HG02938 (cell line): ENCODE measurements around the gene OBSCN.

Experiments
- ATAC-seq: cut with Tn5 transposase; IDR thresholded peaks from one replicate; pipeline ENCODE4 v1.9.1; 2021; ENCODE audit warnings: mild to moderate bottlenecking, moderate library complexity; ENCODE audit not compliant: unreplicated experiment

Gene OBSCN

DNA sequence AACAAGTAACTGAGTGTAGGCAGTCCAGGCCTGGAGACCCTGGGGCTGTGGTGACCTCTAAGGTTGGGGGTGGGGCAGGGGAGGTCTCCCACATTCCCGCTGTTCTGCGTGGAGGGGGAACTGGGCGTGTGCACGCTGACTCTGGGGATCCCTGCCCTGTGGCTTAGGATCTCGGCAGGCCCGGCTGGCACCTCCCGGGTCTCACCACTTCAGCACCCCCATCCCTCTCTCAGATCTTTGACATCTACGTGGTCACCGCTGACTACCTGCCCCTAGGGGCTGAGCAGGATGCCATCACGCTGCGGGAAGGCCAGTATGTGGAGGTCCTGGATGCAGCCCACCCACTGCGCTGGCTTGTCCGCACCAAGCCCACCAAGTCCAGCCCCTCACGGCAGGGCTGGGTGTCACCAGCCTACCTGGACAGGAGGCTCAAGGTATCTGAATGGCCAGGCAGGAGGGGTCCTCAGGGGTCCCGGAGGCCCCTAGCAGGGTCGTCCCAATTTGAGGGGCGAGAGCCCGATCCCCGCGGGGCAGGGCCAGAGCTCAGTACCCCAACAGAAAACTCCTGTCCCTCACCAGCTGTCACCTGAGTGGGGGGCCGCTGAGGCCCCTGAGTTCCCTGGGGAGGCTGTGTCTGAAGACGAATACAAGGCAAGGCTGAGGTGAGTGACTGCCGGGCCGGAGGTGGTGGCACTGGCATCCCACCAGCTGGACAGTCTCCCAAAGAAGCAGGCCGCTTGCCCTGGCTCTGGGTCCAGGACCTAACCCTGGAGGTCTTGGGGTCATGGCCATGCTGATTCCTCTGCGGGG, 130.1 kb downstream of the OBSCN start:
- no peak for ATAC-seq

DNA sequence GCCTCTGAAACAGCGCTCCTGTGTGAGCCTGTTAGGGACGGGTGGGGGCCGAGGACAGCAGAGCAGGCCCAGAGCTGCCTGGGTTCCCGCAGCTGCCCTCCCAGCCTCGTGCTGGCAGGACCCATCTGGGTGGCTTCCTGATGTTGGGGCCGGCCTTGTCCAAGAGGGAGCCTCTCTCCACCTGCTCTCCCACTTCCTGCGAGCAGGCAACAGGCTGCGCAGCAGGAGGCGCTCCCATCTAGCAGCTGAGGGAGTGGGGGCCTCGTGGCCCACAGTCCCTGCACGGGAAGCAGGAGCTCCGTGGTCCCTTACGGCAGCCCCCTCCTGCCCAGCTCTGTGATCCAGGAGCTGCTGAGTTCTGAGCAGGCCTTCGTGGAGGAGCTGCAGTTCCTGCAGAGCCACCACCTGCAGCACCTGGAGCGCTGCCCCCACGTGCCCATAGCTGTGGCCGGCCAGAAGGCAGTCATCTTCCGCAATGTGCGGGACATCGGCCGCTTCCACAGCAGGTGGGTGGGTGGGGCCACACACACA, 130.7 kb downstream of the OBSCN start:
- no peak for ATAC-seq

GRCh38 chr1:228339059-228339704, 131.3 kb downstream of the OBSCN start:
- ATAC-seq: no peak

DNA sequence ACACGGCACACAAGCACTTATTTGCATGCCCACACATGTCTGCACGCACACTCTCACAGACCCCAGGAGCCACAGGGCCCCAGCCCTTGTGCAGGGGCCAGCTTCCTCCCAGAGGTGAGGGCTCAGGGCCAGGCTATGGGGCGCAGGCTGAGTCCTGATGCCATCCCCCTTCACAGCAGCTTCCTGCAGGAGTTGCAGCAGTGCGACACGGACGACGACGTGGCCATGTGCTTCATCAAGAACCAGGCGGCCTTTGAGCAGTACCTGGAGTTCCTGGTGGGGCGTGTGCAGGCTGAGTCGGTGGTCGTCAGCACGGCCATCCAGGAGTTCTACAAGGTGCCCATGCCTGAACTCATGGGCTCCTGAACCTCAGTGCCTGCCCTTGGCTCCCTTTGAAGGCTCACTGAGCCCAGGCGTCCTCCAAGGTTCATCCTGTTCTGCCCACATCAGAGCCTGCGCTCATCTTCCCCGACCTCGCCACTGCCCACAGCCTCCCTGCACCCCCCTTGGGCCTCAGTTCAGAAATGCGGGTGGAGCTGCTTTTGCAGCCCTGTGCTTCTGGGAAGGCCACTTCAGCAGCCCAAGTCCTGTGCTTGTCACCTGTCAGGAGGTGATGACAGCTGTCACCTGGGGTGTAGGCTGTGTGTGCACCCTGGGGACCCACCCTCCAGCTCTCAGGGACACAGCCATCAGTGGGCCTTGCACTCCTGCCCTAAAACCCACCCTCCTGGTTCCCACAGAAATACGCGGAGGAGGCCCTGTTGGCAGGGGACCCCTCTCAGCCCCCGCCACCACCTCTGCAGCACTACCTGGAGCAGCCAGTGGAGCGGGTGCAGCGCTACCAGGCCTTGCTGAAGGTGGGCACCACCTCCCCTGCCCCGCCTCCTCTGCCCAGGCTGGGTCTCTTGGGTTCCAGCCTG, 132.2 kb downstream of the OBSCN start:
- no peak for ATAC-seq

- ATAC-seq: no peak
Observed at GRCh38 chr1:228340686-228341449, 133.0 kb downstream of the OBSCN start.

GRCh38 chr1:228341450-228341813, 133.6 kb downstream of the OBSCN start:
- no peak for ATAC-seq

DNA sequence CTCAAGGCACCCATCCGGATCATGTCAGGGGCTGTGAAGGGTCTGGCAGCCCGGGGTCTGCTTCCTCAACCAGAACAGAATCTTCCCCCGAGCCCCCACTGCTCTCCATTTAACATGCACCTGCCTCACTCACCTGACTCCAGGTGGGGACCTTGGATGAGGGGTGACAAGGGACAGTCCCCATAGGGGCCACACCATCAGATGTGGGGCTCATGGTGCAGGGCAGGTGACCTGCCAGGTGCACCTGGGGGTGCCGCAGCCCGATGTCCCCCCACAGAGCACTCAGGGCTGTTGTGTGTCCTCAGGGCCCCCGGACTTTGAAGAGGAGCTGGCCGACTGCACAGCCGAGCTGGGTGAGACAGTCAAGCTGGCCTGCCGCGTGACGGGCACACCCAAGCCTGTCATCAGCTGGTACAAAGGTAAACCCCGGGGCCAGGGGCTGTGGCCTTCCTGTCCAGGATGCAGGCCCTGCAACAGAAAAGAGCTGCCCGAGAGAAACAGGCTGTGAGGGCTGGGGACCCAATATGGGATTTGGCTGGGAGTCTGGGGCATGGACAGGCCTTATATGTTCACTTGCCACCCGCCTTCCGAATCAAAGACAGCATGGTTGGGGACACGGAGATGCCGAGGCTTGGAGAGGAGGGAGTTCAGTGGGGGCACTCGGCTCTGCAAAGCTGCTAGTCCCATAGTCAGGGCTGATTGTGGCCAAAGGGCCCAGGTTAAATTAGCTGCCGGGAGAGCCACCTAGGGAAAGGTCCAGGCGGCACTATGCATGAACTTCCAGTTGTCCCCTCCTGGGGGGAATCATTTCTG, 134.2 kb downstream of the OBSCN start:
- ATAC-seq: no peak

DNA sequence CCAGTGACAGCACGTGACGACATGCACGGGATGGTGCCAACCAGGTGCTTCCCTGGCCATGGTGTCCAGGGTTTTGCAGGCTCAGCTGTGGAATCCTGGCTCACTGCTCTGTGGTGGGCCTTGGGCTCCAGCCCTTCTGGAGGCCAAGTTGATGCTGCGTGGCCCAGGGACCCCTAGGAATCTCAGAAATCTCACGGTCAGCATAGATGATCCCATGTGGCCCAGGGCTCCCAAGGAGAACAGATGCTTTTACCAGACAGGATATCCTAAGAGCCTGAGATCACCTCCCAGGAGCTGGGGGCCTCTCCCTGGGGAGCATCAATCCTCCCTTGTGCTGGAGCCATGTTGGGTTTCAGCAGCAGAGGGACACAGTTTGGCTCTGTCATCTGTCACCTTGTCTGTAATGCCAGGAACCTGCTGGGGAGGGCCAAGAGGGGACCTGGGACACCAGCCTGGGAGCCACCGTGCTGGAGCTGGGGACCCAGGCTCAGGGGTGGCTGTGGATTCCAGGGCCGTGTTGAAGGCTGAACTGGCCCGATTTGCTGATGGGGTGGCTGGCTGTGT, 134.9 kb downstream of the OBSCN start:
- ATAC-seq: no peak

- ATAC-seq: no peak
Observed at GRCh38 chr1:228343191-228343661, 135.4 kb downstream of the OBSCN start.

DNA sequence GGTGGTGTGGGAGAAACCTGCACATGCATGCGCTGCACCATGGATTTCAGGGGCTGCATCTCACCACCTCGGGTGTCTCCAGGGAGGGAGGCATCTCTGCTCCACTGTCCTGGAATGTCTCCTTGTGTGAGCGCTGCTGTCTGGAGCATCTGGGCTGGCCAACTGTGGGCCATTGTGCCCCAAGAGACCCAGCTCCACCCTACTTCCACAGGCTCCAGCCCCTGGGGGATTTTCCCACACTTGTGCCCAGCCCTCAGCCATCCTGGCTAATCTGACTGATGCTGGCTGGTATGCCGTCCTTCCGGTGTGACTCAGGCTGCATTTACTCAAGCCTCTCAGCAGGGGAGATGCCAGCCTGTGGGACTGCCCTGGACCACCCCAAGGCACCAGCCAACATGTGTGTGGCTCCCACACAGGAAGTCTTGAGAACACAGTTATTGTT, 136.8 kb downstream of the OBSCN start:
- ATAC-seq: no peak

DNA sequence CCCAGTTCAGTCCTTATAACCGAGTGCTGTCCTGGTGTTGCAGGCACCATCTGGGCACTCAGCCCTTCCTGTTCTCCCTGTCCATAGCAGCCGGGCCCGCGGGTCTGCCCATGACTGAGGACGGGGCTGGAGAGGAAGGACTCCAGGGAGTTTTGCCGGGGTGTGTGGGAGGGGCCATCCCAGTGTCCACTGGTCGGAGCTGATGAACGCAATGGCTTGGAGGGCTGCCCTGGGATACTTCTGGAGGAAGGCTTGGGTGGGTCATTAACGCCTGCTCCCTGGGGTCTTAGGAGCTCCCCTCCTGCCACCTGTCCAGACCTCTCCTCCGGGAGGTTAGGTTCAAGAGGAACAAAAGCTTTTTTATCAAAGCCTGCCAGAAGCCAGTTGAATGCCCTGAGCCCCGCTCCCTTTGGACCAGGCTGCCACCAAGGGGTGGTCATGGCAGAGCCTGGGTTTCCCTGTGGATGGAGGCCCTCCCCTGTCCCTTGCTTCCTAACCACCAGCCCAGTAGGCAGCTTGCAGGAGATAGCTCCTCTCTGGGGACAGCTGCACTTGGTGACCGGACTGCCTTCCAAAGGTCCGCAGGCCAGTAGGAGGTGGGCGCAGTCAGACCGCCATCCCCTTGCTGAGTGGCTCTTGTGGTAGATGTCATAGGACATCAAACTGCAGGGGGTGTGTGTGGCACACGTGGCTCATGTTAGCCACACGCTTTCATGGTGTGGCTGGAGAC, 137.5 kb downstream of the OBSCN start:
- ATAC-seq: no peak

- ATAC-seq: no peak
Observed at GRCh38 chr1:228346731-228347130, 138.9 kb downstream of the OBSCN start.

- no peak for ATAC-seq
Observed at GRCh38 chr1:228347181-228347580, 139.3 kb downstream of the OBSCN start.

DNA sequence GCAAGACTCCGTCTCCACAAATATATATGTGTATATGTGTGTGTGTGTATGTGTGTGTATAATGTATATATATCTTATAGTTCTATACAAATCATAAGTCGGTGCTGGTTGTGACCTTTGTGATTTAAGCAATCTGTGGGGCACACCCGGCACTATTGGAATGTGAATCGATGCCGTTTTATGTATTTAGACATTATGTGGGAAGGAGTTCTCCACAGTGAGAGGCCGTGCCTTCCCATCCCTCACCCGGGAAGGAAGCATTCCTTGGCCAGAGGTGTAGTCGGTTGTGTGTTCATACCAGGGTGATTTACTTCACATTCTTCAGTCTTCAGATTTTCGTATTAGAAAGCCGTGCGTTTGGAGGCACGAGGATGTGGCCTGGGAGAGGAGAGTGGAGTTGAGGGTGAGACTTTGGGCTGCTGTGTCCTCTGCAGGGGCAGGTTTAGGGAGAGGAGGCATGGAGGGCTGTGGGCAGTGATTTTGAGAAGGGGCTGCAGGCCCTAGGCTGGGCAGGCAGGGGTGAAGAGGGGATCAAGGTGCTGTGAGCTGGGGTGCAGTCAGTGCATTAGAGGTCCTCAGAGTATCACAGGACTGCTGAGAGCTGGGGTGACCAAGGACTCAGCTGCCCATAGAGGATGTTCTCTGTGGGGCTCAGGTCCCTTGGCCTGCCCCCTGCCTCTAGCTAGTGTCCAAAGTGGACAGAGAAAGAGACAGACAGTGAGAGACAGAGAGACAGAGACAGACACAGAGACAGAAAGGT, 141.0 kb downstream of the OBSCN start:
- no peak for ATAC-seq

DNA sequence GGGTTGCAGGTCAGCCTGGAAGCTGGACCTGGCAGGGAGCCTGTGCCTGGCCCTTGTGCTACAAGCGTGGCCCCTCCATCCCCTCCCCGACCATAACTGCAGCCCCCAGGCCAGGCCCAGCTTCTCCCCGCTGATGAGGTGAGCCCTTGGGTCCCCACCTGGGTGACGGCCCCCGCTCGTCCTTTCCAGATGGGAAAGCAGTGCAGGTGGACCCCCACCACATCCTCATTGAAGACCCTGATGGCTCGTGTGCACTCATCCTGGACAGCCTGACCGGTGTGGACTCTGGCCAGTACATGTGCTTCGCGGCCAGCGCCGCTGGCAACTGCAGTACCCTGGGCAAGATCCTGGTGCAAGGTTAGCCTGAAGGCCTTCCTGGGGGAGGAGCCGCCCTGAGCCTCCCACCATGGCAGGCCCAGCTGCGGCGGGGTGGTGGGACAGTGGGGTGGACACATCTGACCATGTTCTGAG, 141.9 kb downstream of the OBSCN start:
- ATAC-seq: no peak

GRCh38 chr1:228350179-228350742, 142.4 kb downstream of the OBSCN start:
- no peak for ATAC-seq
